Measurements from ENCODE around the gene TAF1B. TPM values are rescaled to one million over a fixed set of nuclear protein-coding genes. Genes with fewer than 3 reads are reported as not detected.

The TAF1B gene
- total RNA-seq, 1 donor from 2014 or later: 26.1 TPM

Other genes starting within 250 kb of the TAF1B start
- 209 TPM for gene YWHAQ, start 212.5 kb upstream of the TAF1B start, total RNA-seq
- 1.5 TPM for gene GRHL1, start 108.2 kb downstream of the TAF1B start, total RNA-seq
- 23.5 TPM for gene KLF11, start 200.1 kb downstream of the TAF1B start, total RNA-seq
- 9.3 TPM for gene CYS1, start 236.9 kb downstream of the TAF1B start, total RNA-seq